ENCODE results near the gene ITGAD.

ITGAD gene

DNA sequence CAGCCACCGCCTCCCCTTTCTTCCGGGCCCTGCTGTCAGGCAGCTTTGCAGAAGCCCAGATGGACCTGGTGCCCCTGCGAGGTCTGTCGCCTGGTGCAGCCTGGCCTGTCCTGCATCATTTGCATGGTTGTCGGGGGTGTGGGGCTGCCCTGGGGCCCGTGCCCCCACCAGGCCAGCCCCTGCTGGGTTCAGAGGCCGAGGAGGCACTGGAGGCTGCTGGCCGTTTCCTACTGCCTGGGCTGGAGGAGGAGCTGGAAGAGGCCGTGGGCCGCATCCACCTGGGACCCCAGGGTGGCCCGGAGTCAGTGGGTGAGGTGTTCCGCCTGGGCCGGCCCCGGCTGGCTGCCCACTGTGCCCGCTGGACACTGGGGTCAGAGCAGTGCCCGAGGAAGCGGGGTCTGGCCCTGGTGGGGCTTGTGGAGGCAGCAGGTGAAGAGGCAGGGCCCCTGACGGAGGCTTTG, 73.3 kb downstream of the ITGAD start:
- Histone ChIP-seq H3K9ac (ENCODE audit: low read depth, low read length) (no peak overlapping the region), H3K4me3 (ENCODE audit: low read length) (no peak overlapping the region), H3K4me1 (ENCODE audit: insufficient read depth, low read length) (peaks cover 4% of the 10 kb centered on the region; the same call in 1 of the 2 replicates), H3K9me3 (ENCODE audit: insufficient read depth, low read depth, low read length) (no peaks in the 10 kb centered on the region), H3K27me3 (ENCODE audit: insufficient read depth, low read length) (peaks cover 10% of the 10 kb centered on the region), H3K36me3 (ENCODE audit: insufficient read depth, low read depth, low read length) (peaks cover 7% of the 10 kb centered on the region; the same call in 1 of the 2 replicates), H3K27ac (ENCODE audit: low read length) (no peak overlapping the region)

DNA sequence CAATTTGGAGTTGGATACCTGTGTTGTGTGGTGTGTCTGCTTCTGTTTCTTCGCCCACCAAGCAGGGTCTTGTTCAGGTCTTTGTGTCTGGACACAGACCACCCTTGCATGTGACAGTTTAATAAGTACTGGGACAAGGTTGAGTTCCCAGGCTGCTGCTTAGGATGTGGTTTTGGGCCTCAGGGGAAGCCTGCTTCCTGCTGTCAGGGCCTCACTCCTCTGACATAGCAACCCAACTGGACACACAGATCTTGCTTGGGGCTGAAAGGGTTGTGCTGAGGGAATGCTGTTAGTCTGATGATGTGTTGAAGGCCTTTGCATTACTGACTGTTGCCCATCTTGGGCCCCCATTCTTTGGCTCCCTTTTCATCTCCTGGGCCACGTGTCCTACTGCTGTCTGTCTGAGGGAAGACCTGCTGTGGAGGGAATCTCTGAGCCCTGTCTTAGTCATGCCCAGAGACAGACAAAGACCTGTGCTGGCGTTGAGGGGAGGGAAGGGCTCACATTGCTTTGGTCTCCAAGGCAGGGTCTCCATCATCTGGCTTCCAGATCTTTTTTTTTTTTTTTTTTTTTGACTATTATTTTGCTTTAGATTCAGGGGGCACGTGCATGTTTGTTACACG, 74.1 kb downstream of the ITGAD start:
- H3K4me3 ChIP-seq (ENCODE audit: low read length), result no peak overlapping the region
- H3K27me3 ChIP-seq (ENCODE audit: insufficient read depth, low read length), result peaks cover 16% of the 10 kb centered on the region
- peaks cover 7% of the 10 kb centered on the region; the same call in 1 of the 2 replicates for H3K36me3 ChIP-seq (ENCODE audit: insufficient read depth, low read depth, low read length)
- H3K9me3 ChIP-seq (ENCODE audit: insufficient read depth, low read depth, low read length), result no peaks in the 10 kb centered on the region
- H3K4me1 ChIP-seq (ENCODE audit: insufficient read depth, low read length), result peaks cover 5% of the 10 kb centered on the region; the same call in 1 of the 2 replicates
- no peak overlapping the region for H3K27ac ChIP-seq (ENCODE audit: low read length)
- no peak overlapping the region for H3K9ac ChIP-seq (ENCODE audit: low read depth, low read length)

DNA sequence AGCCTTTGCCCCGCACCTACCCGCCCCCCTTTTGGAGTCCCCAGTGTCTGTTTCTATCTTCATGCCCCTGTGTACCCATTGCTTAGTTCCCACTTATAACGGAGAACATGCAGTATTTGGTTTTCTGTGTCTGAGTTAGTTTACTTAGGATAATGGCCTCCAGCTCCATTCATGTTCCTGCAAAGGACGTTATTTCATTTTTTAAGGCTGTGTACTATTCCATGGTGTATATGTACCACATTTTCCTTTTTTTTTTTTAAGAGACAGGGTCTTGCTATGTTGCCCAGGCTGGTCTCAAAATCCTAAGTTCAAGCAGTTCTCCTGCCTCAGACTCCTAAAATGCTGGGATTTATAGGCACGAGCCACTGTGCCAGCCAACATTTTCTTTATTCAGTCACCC, 74.7 kb downstream of the ITGAD start:
- Histone ChIP-seq H3K27ac (ENCODE audit: low read length) (no peak overlapping the region), H3K9ac (ENCODE audit: low read depth, low read length) (no peak overlapping the region), H3K36me3 (ENCODE audit: insufficient read depth, low read depth, low read length) (peaks cover 7% of the 10 kb centered on the region; the same call in 1 of the 2 replicates), H3K4me1 (ENCODE audit: insufficient read depth, low read length) (peaks cover 5% of the 10 kb centered on the region; the same call in 1 of the 2 replicates), H3K27me3 (ENCODE audit: insufficient read depth, low read length) (peaks cover 22% of the 10 kb centered on the region), H3K9me3 (ENCODE audit: insufficient read depth, low read depth, low read length) (no peaks in the 10 kb centered on the region), H3K4me3 (ENCODE audit: low read length) (no peak overlapping the region)

DNA sequence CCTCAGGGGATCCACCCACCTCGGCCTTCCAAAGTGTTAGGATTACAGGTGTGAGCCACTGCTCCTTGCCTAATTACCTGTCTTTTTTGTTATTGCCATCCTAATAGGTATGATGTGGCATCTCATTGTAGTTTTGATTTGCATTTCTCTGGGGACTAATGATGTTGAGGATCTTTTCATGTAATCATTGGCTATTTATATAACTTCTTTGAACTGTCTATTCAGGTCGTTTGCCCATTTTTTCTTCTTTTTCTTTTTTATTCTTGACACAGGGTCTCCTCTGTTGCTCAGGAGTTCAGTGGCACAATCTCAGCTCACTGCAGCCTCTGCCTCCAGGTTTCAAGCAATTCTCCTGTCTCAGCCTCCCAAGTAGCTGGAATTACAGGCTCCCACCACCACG, 77.5 kb downstream of the ITGAD start:
- Histone ChIP-seq H3K36me3 (ENCODE audit: insufficient read depth, low read depth, low read length) (peaks cover 1% of the 10 kb centered on the region; the same call in 1 of the 2 replicates), H3K4me1 (ENCODE audit: insufficient read depth, low read length) (peaks cover 5% of the 10 kb centered on the region; the same call in 1 of the 2 replicates), H3K9ac (ENCODE audit: low read depth, low read length) (no peak overlapping the region), H3K9me3 (ENCODE audit: insufficient read depth, low read depth, low read length) (no peaks in the 10 kb centered on the region), H3K4me3 (ENCODE audit: low read length) (no peak overlapping the region), H3K27me3 (ENCODE audit: insufficient read depth, low read length) (peaks cover 50% of the 10 kb centered on the region), H3K27ac (ENCODE audit: low read length) (no peak overlapping the region)

DNA sequence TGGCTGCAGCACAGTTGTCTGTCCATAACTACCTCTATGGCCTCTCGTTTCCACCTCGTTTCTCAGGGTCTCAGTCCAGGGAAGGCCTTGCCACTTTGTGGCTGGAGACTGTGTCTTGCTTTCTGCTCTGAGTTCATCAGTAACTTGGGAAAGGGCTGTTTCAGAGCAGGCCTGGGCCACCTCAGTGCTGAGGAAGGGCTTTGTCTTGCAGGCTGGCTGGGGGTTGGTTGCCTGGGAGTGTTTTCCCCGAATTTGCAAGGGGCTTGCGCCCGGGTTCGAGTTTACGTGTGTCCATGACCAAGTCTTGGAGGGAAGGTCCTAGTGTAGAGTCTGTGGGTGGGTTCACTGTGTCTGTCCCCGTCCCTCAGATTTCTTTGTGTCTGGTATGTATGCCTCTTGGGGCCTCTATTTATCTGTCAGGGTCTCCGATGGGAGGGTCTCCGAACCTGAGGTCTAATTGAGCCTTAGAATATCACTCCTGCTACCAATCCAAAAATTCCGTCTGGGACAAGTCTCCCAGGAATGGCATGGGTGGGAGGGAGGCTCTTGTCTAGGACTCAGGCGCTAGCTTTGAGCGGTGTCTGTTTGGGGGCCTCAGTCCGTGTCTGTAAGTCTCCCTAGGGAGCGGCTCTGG, 78.2 kb downstream of the ITGAD start:
- Histone ChIP-seq H3K4me3 (ENCODE audit: low read length) (peak overlapping the region; percentile 75), H3K36me3 (ENCODE audit: insufficient read depth, low read depth, low read length) (no peaks in the 10 kb centered on the region), H3K27me3 (ENCODE audit: insufficient read depth, low read length) (peaks cover 57% of the 10 kb centered on the region), H3K9me3 (ENCODE audit: insufficient read depth, low read depth, low read length) (no peaks in the 10 kb centered on the region), H3K27ac (ENCODE audit: low read length) (no peak overlapping the region), H3K9ac (ENCODE audit: low read depth, low read length) (peak overlapping the region; percentile 9; the same call in 1 of the 2 replicates), H3K4me1 (ENCODE audit: insufficient read depth, low read length) (peaks cover 5% of the 10 kb centered on the region; the same call in 1 of the 2 replicates)

DNA sequence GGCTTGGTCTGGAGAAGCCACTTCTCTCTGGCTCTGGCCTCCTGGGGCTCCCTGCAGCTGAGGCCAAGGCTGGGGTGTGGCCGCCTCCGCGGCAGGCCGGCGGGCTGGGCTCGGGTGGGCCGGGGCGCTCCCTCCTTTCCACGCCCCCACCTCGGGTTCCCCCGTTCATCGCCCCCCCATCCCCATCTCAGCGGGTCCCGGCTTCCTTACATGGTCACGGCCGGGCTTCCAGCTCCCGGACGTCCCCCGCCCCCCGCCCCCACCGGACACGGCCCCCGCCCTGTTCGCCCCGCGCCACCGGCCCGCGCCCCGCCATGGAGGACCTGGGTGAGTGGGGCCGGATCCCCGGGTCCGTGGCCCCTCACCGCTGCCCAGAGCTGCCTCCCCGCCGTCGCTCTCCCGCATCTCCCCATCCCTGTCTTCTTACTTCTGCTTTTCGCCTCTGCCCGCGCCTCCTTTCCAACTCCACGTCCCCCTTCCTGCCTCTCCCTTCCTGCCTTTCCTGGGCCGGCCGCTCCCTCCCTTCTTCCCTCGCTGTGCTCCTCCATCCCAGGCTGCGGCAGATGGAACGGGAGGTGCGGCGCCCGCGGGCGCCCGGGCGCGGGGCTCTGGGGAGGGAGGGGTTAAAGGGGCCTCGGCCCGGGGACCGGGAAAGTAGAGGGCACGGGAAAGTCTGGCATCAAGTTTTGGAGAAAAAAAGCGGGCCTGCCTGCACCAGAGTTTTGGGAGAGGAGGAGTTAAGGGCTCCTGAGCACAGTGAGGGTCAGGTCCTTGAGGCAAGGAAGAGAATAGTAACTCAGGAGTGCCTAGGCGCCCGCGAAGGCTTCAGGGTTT, 79.0 kb downstream of the ITGAD start, which contains the start of gene TGFB1I1:
Gene TGFB1I1 (plus strand): TSS at position 278 of the 834 bp plus-strand sequence. CDS start 37 bp downstream, at position 315.
- Histone ChIP-seq H3K9ac (ENCODE audit: low read depth, low read length) (peak within 1 kb of the TSS; percentile 59; the same call in 1 of the 2 replicates), H3K4me3 (ENCODE audit: low read length) (peak within 1 kb of the TSS; percentile 75)

DNA sequence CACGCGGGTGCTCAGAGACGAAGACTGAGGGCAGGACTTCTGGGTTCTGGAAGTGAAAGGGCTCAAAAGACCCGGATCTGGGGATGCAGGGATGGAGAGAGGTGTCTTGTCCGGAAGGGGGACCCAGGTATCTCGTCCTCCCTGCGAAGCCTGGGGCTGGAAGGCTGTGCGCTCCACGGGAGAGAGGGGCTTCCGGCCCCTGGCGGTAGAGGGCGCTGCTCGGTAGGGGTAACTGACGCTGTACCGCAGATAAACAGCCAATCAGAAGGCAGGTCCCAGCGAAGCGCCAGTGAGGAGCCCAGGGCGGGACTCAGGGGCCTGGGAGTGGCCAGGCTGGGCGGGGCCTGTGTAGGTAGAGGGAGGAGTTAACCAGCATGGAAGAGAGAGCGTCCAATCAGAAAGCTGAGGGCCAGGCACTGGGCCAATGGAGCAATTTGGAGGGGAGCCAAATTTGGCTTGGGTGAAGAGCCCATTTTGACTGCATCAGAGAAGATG, 79.6 kb downstream of the ITGAD start:
- no peak overlapping the region for H3K27ac ChIP-seq (ENCODE audit: low read length)
- peak overlapping the region; percentile 75 for H3K4me3 ChIP-seq (ENCODE audit: low read length)
- no peaks in the 10 kb centered on the region for H3K9me3 ChIP-seq (ENCODE audit: insufficient read depth, low read depth, low read length)
- no peaks in the 10 kb centered on the region for H3K36me3 ChIP-seq (ENCODE audit: insufficient read depth, low read depth, low read length)
- H3K27me3 ChIP-seq (ENCODE audit: insufficient read depth, low read length), result peaks cover 61% of the 10 kb centered on the region
- H3K4me1 ChIP-seq (ENCODE audit: insufficient read depth, low read length), result peaks cover 5% of the 10 kb centered on the region; the same call in 1 of the 2 replicates
- H3K9ac ChIP-seq (ENCODE audit: low read depth, low read length), result peak overlapping the region; percentile 59; the same call in 1 of the 2 replicates

More for the DNA sequence above, 79.0 kb downstream of the ITGAD start, which contains the start of gene TGFB1I1:
- Histone ChIP-seq H3K27ac (ENCODE audit: low read length) (no peak within 1 kb of the TSS), H3K27me3 (ENCODE audit: insufficient read depth, low read length) (peaks cover 61% of the 10 kb centered on the region), H3K9me3 (ENCODE audit: insufficient read depth, low read depth, low read length) (no peaks in the 10 kb centered on the region), H3K4me1 (ENCODE audit: insufficient read depth, low read length) (peaks cover 5% of the 10 kb centered on the region; the same call in 1 of the 2 replicates), H3K36me3 (ENCODE audit: insufficient read depth, low read depth, low read length) (no peaks in the 10 kb centered on the region)

DNA sequence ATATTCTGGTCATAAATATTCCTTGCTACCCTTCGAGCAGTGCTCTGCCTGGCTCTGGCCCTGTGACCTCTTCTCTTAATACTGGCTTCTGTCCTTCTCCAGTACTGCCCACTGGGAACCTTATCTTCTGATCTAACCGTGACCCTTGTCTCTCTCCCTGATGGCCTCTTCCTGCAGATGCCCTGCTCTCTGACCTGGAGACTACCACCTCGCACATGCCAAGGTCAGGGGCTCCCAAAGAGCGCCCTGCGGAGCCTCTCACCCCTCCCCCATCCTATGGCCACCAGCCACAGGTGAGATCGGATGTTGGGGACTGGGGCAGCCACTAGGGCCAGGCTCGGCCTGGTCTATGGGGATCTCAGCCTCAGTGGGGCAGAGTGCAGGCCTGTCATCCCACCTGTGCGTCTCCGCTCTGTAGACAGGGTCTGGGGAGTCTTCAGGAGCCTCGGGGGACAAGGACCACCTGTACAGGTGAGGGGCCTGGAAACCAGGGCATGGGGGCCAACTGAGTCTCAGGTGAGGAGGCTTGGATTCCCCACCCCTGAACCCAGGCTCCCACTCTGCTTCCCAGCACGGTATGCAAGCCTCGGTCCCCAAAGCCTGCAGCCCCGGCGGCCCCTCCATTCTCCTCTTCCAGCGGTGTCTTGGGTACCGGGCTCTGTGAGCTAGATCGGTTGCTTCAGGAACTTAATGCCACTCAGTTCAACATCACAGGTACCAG, 80.3 kb downstream of the ITGAD start:
- Histone ChIP-seq H3K36me3 (ENCODE audit: insufficient read depth, low read depth, low read length) (no peaks in the 10 kb centered on the region), H3K27me3 (ENCODE audit: insufficient read depth, low read length) (peaks cover 67% of the 10 kb centered on the region), H3K4me3 (ENCODE audit: low read length) (no peak overlapping the region), H3K9me3 (ENCODE audit: insufficient read depth, low read depth, low read length) (no peaks in the 10 kb centered on the region), H3K9ac (ENCODE audit: low read depth, low read length) (no peak overlapping the region), H3K27ac (ENCODE audit: low read length) (no peak overlapping the region), H3K4me1 (ENCODE audit: insufficient read depth, low read length) (peaks cover 5% of the 10 kb centered on the region; the same call in 1 of the 2 replicates)

DNA sequence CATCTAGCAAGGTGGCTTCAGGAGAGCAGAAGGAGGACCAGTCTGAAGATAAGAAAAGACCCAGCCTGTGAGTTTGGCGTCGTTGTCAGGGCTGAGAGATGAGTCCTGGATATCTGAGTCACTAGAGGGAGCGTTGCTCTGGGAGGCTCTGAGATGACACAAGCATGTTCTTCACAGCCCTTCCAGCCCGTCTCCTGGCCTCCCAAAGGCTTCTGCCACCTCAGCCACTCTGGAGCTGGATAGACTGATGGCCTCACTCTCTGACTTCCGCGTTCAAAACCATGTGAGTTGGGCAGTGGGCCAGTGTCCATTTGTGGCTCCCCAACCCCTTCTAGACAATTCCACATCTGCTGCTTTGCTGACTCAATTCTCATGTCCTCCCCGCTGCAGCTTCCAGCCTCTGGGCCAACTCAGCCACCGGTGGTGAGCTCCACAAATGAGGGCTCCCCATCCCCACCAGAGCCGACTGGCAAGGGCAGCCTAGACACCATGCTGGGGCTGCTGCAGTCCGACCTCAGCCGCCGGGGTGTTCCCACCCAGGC, 81.1 kb downstream of the ITGAD start:
- Histone ChIP-seq H3K4me3 (ENCODE audit: low read length) (no peak overlapping the region), H3K27me3 (ENCODE audit: insufficient read depth, low read length) (peaks cover 74% of the 10 kb centered on the region), H3K4me1 (ENCODE audit: insufficient read depth, low read length) (peaks cover 5% of the 10 kb centered on the region; the same call in 1 of the 2 replicates), H3K9ac (ENCODE audit: low read depth, low read length) (no peak overlapping the region), H3K9me3 (ENCODE audit: insufficient read depth, low read depth, low read length) (no peaks in the 10 kb centered on the region), H3K36me3 (ENCODE audit: insufficient read depth, low read depth, low read length) (no peaks in the 10 kb centered on the region), H3K27ac (ENCODE audit: low read length) (no peak overlapping the region)

DNA sequence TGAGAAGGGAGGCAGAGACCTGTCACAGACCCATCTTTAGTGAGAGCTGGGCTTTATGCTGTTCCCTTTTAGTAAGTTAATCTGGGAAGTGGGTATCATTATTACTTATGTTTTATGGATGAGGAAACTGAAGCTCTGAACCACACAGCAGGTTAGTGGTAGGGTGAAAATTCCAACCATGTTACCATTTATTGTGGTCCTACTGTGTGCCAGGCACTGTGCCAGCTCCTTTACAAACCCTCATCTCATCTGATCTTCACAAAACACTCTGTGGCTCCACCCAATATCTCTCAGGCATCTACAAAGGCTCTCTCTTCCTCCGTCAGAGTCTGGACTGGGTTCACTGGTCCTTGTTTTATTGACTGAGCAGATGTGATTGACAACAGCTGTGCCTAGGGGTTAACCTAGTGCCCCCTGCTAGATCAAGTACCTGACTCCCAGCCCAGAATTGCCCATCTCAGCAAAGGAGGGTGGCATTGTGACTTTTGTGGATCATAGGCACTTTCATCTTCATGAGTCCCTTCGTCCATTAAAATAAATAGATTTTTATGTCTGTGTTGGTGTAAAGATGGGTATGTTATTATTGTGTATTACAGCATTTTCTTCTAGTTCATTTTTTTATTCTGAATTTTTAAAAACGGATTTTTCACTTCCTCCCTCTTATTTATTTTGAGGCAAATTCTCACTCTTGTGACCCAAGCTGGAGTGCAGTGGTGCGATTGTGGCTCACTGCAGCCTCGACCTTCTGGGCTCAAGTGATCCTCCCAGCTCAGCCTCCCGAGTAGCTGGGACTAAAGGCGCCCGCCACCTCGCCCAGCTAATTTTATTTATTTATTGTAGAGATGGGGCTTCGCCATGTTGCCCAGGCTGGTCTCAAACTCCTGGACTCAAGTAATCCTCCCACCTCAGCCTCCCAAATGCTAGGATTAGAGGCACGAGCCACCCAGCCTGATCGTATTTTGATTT, 81.9 kb downstream of the ITGAD start:
- H3K9me3 ChIP-seq (ENCODE audit: insufficient read depth, low read depth, low read length), result no peaks in the 10 kb centered on the region
- no peak overlapping the region for H3K27ac ChIP-seq (ENCODE audit: low read length)
- H3K27me3 ChIP-seq (ENCODE audit: insufficient read depth, low read length), result peaks cover 81% of the 10 kb centered on the region
- H3K9ac ChIP-seq (ENCODE audit: low read depth, low read length), result no peak overlapping the region
- peaks cover 5% of the 10 kb centered on the region; the same call in 1 of the 2 replicates for H3K4me1 ChIP-seq (ENCODE audit: insufficient read depth, low read length)
- no peak overlapping the region for H3K4me3 ChIP-seq (ENCODE audit: low read length)
- no peaks in the 10 kb centered on the region for H3K36me3 ChIP-seq (ENCODE audit: insufficient read depth, low read depth, low read length)

All from iPS-20b (cell line).